Psoas muscle (tissue), 8 donors: ENCODE results near the gene MBNL1. TPM values are rescaled to one million over a fixed set of nuclear protein-coding genes. Genes with fewer than 3 reads are reported as not detected.
"Not testable (repeated sequence)": the region's sequence is repeated elsewhere in the genome, so short reads cannot be mapped to it uniquely, and the experiment has no call there.

ENCODE experiments used
- ATAC-seq, 4 donors: fragments of 200-7000 bp; cut with Tn5 transposase; one replicate each; pipeline ENCODE4 v1.9.1; 2020; ENCODE audit warnings: moderate library complexity in 3 of 4, mild to moderate bottlenecking in 2 of 4
- DNase-seq, 2 donors: peaks; one replicate each; pipeline ENCODE4 v3.0.0-alpha.2; 2020
- H3K27ac ChIP-seq: fragments of 200-600 bp; one replicate; pipeline ENCODE4 v1.8.0; 2022
- H3K27me3 ChIP-seq, 3 donors: fragments of 200-600 bp in 1 of 3; one replicate each; pipeline versions ENCODE4 v1.6.1 to v1.8.0; 2013 to 2022; ENCODE audit warnings: low read length in 2 of 3, mild to moderate bottlenecking in 2 of 3, moderate library complexity in 1 of 3; ENCODE audit not compliant: insufficient read depth in 3 of 3
- H3K36me3 ChIP-seq, 2 donors: fragments of 200-600 bp in 1 of 2; one replicate each; pipeline versions ENCODE4 v1.6.1 to v1.8.0; 2013 to 2022; ENCODE audit warnings: low read depth in 1 of 2, mild to moderate bottlenecking in 1 of 2, moderate library complexity in 1 of 2; ENCODE audit not compliant: insufficient read depth in 1 of 2
- H3K4me1 ChIP-seq: fragments of 200-600 bp; one replicate; pipeline ENCODE4 v1.8.0; 2022
- H3K4me3 ChIP-seq: fragments of 200-600 bp; one replicate; pipeline ENCODE4 v1.8.0; 2022; ENCODE audit warnings: mild to moderate bottlenecking
- H3K9me3 ChIP-seq: fragments of 200-600 bp; one replicate; pipeline ENCODE4 v1.8.0; 2022
- CTCF ChIP-seq: fragments of 200-600 bp; IDR thresholded peaks from one replicate; pipeline ENCODE4 v1.8.0; 2022; ENCODE audit warnings: antibody characterized with exemption
- WGBS, 3 donors: extraction: QIAGEN DNeasy Blood & Tissue Kit; methylation state at CpG; one replicate each; pipeline versions ENCODE4 v1.1.6 to v1.1.7; 2013; 5-methylcytosine and 5-hydroxymethylcytosine counted together
- intact Hi-C, 2 donors: fragments of 100-400 bp; cut with DNase I; formaldehyde crosslinking; loops; one replicate each; pipeline versions ENCODE4 v1.11.0 to v1.14.2; 2022
- polyA plus RNA-seq, 3 donors: library from polyadenylated mRNA; stranded (reverse); fragments of 200-250 nt; gene quantifications; one replicate each; pipeline ENCODE4 v1.2.3, GENCODE V29; 2013
- total RNA-seq, 4 donors: library from RNA; stranded (reverse); fragmentation: NEBNext Ultra II Directional in 2 of 4; extraction: Animal tissue kit (Norgen Biotek cat#: 25700) in 2 of 4; gene quantifications; one replicate each; pipeline versions ENCODE4 v1.2.1 to v1.2.4, GENCODE V29; 2021 to 2023
- donor health status: healthy with polysubstance abuse.
- donor health status: DM: no; HTN: no; CAD: no; lungs with moderate emphysema.
- donor health status: Bipolar disorder and iron deficiency.
- donor health status: healthy.
- donor health status: DM: yes; HTN: yes; CAD: no.
- donor health status: DM: no; HTN: no; CAD: no.
- donor health status: DM: no; HTN: no; CAD: no.
- donor health status: DM: yes; HTN: yes; CAD: no.

MBNL1 gene
- total and polyA plus RNA-seq, 7 donors, result 27.4 to 281 (median 179) TPM

DNA sequence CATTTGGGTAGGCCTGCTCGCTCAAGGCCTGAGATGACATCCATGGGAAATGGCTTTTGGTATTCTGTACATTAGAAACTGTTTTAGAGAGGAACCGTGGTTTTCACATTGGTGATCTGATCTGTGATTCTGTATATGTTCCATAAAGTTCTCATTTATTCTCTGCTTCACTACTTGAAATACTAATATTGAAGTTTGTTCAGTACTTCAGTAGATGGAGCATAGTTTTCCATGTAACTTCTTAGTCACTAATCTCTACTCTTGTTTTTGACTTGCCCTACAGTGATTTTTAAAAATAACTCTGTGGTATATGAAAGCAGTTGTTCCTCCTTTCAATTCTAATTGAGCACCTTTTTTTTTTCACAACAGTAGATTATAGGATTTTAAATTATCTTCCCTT, 66.5 kb downstream of the MBNL1 start:
- 88 to 97% (median 90%) methylated on average over 2 of the region's 2 CpGs for WGBS, 3 donors
- H3K27ac ChIP-seq, result peak overlapping the region; percentile 82
- no peak for ATAC-seq

GRCh38 chr3:152337337-152337736, 68.6 kb downstream of the MBNL1 start:
- H3K4me3 ChIP-seq, H3K27me3 ChIP-seq, H3K9me3 ChIP-seq, intact Hi-C loops: not testable (repeated sequence)
- DNase-seq (peak; percentile 35 to 51), ATAC-seq (peak in 2 of 4 donors; percentile 40 to 43)
- Histone ChIP-seq H3K36me3 (peaks cover 4 to 38% of the 10 kb centered on the region in 2 donors), H3K27ac (peak overlapping the region; percentile 82), H3K4me1 (peaks cover 75% of the 10 kb centered on the region)
- 37 to 60% (median 39%) methylated on average over 6 of the region's 6 CpGs for WGBS, 3 donors

More for the DNA sequence above, 66.5 kb downstream of the MBNL1 start:
- no peak for DNase-seq
- H3K9me3 ChIP-seq, result no peaks in the 10 kb centered on the region
- H3K4me1 ChIP-seq, result peaks cover 76% of the 10 kb centered on the region
- H3K4me3 ChIP-seq, result no peak overlapping the region
- H3K27me3 ChIP-seq, result no peaks in the 10 kb centered on the region
- H3K36me3 ChIP-seq, result peaks cover 4 to 20% of the 10 kb centered on the region in 2 donors
- intact Hi-C loops, result no loop called here
- no peak for TF ChIP-seq CTCF

- H3K4me3 ChIP-seq, result peak overlapping the region; percentile 17
- no peak for TF ChIP-seq CTCF
- 68 to 87% (median 77%) methylated on average over 5 of the region's 5 CpGs for WGBS, 3 donors
- no peak for DNase-seq
- intact Hi-C loops, result no loop called here
- H3K9me3 ChIP-seq, result no peaks in the 10 kb centered on the region
- peaks cover 75% of the 10 kb centered on the region for H3K4me1 ChIP-seq
- peak overlapping the region; percentile 82 for H3K27ac ChIP-seq
- H3K27me3 ChIP-seq, result no peaks in the 10 kb centered on the region
- peak; percentile 33 to 59 (median 36) for ATAC-seq
- peaks cover 4 to 44% of the 10 kb centered on the region in 2 donors for H3K36me3 ChIP-seq
Observed at GRCh38 chr3:152338159-152338720, 69.5 kb downstream of the MBNL1 start.

GRCh38 chr3:152339881-152340505, 71.3 kb downstream of the MBNL1 start:
- DNase-seq (peak in 1 of 2 donors; percentile 20), ATAC-seq (no peak)
- intact Hi-C loops, result no loop called here
- H3K4me1 ChIP-seq, result peaks cover 76% of the 10 kb centered on the region
- WGBS, 3 donors, result 58 to 82% (median 72%) methylated on average over 4 of the region's 4 CpGs
- TF ChIP-seq CTCF, result no peak
- H3K27me3 ChIP-seq, result no peaks in the 10 kb centered on the region
- H3K27ac ChIP-seq, result peak overlapping the region; percentile 82
- peaks cover 4 to 45% of the 10 kb centered on the region in 2 donors for H3K36me3 ChIP-seq
- no peaks in the 10 kb centered on the region for H3K9me3 ChIP-seq
- no peak overlapping the region for H3K4me3 ChIP-seq

- no peaks in the 10 kb centered on the region for H3K9me3 ChIP-seq
- peak overlapping the region; percentile 82 for H3K27ac ChIP-seq
- no peaks in the 10 kb centered on the region for H3K27me3 ChIP-seq
- H3K4me1 ChIP-seq, result peaks cover 93% of the 10 kb centered on the region
- H3K36me3 ChIP-seq, result peaks cover 2 to 31% of the 10 kb centered on the region in 2 donors
- intact Hi-C loops, result no loop called here
- ATAC-seq (peak in 2 of 4 donors; percentile 30 to 31), DNase-seq (no peak)
- H3K4me3 ChIP-seq, result peak overlapping the region; percentile 15
- WGBS, 3 donors, result 43 to 88% (median 52%) methylated on average over 1 of the region's 1 CpG
- no peak for TF ChIP-seq CTCF
Observed at GRCh38 chr3:152345233-152345632, 76.5 kb downstream of the MBNL1 start.
